HUES6 (cell line): ENCODE data around the gene BMF.

Experiments
- H3K27ac ChIP-seq: 2 replicates; pipeline ENCODE4 v1.7.0; 2013; ENCODE audit warnings: low read depth, mild to moderate bottlenecking, low read length, inconsistent platforms
- H3K27me3 ChIP-seq: 2 replicates; pipeline ENCODE4 v1.6.1; 2013; ENCODE audit warnings: low read length; ENCODE audit not compliant: control insufficient read depth, insufficient read depth
- H3K36me3 ChIP-seq: 2 replicates; pipeline ENCODE4 v1.6.1; 2013; ENCODE audit warnings: low read length; ENCODE audit not compliant: control insufficient read depth, insufficient read depth
- H3K4me1 ChIP-seq: 2 replicates; pipeline ENCODE4 v1.6.1; 2013; ENCODE audit warnings: low read length; ENCODE audit not compliant: control insufficient read depth, insufficient read depth
- H3K4me3 ChIP-seq: 2 replicates; pipeline ENCODE4 v1.5.1; 2013; ENCODE audit warnings: low read depth, low read length
- H3K9ac ChIP-seq: one replicate; pipeline ENCODE4 v1.6.1; 2013; ENCODE audit warnings: mild to moderate bottlenecking, low read length
- H3K9me3 ChIP-seq: 2 replicates; pipeline ENCODE4 v1.6.1; 2013; ENCODE audit warnings: low read depth, low read length; ENCODE audit not compliant: control insufficient read depth, insufficient read depth

The BMF gene

DNA sequence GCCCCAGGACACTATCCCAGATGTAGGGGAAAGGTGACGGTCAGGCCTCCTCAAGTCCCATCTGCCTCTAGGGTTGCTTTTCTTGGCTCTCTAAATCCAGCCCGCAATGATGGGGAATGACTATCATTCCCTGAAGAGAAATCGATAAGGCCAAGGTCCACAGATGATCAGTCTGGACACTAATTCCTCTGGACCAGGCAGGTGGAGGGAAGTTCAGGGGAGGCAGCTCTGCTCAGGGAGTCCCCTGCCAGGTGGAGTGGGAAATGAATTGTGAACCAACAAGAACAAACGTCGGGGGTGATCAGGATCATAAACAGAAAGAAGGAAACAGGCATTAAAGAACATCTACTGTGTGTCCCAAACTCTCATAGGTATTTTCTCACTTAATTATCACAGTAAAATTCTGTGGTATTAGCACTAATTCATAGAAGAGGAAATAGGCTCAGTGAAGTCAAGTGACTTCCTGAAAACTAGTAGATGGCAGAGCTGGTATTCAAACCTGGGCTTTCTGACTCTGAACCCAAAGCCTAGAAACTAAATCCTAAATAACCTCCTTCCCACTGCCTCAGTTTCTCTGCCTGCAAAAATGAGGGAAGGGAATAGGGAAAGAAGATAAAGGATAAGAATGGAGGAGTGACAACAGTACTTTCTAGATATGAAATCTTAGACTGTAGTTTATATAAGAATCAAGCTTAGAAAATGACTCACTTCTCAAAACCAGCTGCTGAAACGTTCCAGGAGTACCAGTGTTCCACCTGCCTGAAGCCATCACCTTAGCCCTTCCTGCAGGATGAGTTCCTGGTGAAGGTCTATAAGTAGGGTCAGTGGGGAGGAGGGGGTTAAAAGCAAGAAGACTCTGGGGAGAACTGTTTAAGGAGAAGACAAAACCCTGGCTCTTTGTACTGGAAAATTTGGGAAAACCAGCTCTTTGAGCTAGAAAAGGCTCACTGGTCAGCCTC, 7.5 kb downstream of the BMF start:
- no peak overlapping the region for H3K27ac ChIP-seq

DNA sequence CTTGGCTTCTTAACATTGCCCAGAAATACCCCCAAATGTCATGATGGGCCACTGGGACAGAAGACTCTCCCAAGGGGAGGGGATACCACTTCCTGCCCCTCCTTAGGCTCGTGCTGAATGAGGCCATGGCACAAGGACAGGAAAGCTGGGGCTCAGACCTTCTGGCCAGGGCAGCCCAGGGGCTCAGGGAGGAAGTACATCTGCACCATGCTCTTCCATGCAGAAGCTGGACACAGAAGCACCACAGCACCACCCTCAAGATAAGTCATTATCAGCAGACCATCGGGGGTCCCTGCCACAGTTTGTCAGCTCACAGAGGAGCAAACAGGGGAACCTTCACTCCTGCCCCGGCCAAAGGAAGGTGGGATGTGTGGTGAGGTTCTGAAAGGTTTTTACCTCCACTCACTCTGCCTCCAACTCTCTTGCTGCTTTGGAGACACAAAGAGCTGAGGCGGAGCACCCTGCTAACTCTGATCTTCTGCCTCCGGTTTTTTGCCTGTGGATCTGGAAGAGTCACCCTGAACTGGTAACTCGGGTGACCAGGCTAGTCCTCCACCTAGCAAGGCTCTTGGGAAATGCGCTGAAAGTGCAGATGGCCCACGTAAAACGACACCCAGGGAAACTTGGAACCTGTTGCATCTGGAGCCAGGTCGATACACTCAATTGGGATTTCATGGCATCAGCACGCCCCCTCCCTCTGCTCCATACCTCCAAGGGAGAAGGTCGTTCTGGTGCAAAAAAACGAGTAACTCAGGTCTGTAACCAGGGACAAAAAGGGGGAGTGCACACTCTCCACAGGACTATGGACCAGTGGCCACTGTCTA, 8.3 kb downstream of the BMF start:
- H3K4me3 ChIP-seq, result no peak overlapping the region

More for the DNA sequence above, 7.5 kb downstream of the BMF start:
- Histone ChIP-seq H3K4me3 (no peak overlapping the region), H3K36me3 (0 out of 2 replicates have a peak, but pooled peaks cover 3% of the 10 kb centered on the region), H3K27me3 (no peaks in the 10 kb centered on the region), H3K9ac (no peak overlapping the region), H3K4me1 (peaks cover 80% of the 10 kb centered on the region), H3K9me3 (no peaks in the 10 kb centered on the region)

DNA sequence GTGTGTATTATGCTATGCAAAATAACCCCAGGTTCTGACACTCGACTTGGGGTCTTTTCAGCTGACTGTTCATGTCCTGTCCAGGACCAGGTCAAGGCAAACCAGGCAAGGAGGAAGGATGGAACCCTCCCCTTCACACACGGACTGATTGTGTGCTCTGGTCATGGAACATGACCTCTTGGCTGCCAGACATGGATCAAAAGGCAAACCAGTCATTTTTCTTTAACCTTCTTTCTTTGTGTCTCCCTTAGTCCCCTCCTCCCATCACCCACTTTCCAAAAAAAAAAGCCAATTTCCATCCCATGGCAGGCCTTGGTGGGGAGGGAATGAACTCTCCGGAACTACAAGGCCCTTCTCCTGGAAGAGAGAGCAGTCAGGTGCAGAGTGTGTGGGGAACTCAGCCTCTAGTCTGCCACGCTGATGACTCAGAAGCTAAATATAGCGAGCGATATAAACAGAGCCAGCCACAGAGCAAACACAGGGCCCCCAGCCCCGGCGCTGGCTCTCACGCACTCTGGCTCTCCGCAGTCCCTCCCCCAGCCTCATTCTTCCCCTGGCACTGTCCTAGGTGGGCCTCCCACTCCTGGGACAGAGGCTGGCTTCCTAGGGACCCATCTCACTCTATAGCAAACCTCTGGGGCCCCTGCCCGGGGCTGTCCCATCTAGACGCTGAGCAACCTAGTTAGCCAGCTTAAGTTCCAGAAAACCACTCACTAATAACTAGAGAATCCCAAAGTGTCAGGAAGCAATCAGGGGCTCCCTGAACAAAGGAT, 10.0 kb downstream of the BMF start:
- Histone ChIP-seq H3K36me3 (0 out of 2 replicates have a peak, but pooled peaks cover 3% of the 10 kb centered on the region), H3K9me3 (no peaks in the 10 kb centered on the region), H3K4me1 (peaks cover 63% of the 10 kb centered on the region), H3K27ac (peak overlapping the region; percentile 79), H3K4me3 (no peak overlapping the region; the same call in 1 of the 2 replicates), H3K27me3 (no peaks in the 10 kb centered on the region), H3K9ac (peak overlapping the region; percentile 25)

More for the DNA sequence above, 8.3 kb downstream of the BMF start:
- H3K36me3 ChIP-seq, result 0 out of 2 replicates have a peak, but pooled peaks cover 3% of the 10 kb centered on the region
- peaks cover 77% of the 10 kb centered on the region for H3K4me1 ChIP-seq
- H3K9ac ChIP-seq, result no peak overlapping the region
- H3K27ac ChIP-seq, result no peak overlapping the region
- no peaks in the 10 kb centered on the region for H3K27me3 ChIP-seq
- no peaks in the 10 kb centered on the region for H3K9me3 ChIP-seq

DNA sequence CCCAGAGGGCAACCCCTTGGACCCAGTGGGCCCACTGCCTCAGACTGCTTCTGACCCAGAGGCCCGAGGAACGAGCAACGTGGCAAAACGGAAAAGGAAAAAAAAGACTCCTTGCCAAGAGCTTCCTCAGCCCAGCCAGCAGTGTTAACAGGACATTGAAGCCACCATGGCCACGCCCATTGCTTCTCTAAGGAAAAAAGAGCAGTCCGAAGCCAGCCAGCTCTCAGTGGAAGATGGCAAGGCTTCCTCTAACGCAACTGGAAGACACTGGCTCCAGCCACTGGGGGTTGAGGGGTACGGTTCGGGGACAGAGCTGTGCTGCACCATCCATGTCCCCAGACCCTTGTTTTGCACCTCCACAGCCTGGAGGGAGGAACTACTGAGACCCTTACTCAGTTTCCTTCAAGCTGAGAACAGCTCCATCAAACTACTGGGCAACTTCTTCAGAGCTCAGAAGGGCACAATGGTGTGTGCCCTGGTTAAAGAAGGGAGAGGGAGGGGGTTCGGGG, 10.7 kb downstream of the BMF start:
- H3K4me3 ChIP-seq, result no peak overlapping the region
- peak overlapping the region; percentile 20; the same call in 1 of the 2 replicates for H3K27ac ChIP-seq
- H3K27me3 ChIP-seq, result no peaks in the 10 kb centered on the region
- peaks cover 63% of the 10 kb centered on the region for H3K4me1 ChIP-seq
- H3K9ac ChIP-seq, result peak overlapping the region; percentile 25
- no peaks in the 10 kb centered on the region for H3K9me3 ChIP-seq
- H3K36me3 ChIP-seq, result 0 out of 2 replicates have a peak, but pooled peaks cover 3% of the 10 kb centered on the region

DNA sequence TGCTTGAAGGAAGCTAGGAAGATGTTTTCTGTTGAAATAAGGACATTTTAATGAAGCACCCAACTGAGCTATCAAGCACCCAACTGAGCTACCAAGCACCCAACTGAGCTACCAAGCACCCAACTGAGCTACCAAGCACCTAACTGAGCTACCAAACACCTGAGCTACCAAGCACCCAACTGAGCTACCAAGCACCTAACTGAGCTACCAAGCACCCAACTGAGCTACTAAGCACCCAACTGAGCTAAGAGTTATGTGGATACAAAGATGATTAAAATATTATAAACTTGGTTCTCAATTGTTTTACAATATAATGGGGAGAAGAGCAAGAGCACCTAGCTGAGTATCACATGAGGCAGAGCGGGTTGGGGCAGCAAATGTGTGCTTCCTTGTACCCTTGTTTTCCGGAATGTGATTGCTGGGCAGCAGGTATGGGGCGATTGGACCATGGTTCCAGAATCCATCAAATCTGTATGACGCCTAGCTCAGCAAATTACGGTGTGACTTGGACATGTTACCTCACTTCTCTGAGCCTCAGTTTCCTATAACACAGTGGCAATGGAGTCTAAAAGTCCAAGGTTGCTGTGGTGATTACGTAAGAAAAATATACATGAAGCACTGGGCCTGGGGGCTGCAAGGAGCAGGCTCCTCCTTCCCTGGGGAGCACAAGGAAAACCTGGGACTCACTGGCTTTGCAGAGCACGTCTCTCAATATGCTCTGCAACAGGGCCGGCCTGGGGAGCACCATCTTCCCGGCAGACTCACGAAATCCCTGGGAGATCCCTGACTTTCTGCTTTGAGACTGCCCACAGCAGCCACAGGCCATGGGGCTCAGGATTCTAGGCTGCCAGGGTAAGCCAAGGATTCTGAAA, 11.3 kb downstream of the BMF start:
- peaks cover 63% of the 10 kb centered on the region for H3K4me1 ChIP-seq
- no peaks in the 10 kb centered on the region for H3K9me3 ChIP-seq
- peak overlapping the region; percentile 20; the same call in 1 of the 2 replicates for H3K27ac ChIP-seq
- H3K27me3 ChIP-seq, result no peaks in the 10 kb centered on the region
- 0 out of 2 replicates have a peak, but pooled peaks cover 3% of the 10 kb centered on the region for H3K36me3 ChIP-seq
- H3K4me3 ChIP-seq, result no peak overlapping the region
- H3K9ac ChIP-seq, result no peak overlapping the region

DNA sequence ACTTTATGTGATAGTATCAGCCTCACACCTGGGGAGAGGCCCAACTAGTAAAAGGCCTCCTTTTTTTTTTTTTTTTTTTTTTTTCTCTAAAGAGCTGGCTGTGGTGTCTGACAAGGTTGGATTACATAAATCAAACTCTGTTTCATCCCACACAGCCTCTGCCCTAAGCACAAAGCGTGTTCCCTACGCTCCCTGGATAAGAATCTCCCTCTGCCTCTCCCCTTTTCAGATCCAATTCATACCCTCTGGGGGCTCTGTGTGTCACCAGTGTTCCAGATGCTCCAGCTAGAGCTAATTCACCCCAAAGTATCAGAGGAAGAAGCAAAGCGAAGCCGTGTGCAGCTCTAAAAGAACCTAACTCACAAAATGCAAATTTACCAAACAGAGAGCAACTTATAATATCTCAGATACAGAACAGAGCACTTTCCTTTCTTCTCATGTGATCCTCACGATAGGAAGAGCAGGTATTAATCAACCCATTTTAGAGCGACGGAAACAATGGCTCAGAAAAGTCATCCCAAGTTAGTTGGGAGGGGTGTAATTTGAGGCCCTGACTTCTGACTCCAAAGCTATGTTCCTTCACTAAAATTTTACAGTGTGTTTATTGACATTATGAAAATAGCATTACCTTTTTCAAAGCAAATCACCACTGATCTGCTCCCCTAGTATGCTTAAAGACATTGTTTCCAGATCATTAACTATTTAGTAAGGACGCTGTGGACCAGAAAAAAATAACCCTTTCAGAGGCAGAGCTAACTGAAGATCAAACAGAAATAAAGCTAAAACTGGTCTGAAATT, 12.4 kb downstream of the BMF start:
- no peaks in the 10 kb centered on the region for H3K9me3 ChIP-seq
- no peak overlapping the region for H3K27ac ChIP-seq
- H3K4me3 ChIP-seq, result no peak overlapping the region
- no peaks in the 10 kb centered on the region for H3K27me3 ChIP-seq
- H3K36me3 ChIP-seq, result 0 out of 2 replicates have a peak, but pooled peaks cover 3% of the 10 kb centered on the region
- H3K9ac ChIP-seq, result no peak overlapping the region
- peaks cover 74% of the 10 kb centered on the region for H3K4me1 ChIP-seq

DNA sequence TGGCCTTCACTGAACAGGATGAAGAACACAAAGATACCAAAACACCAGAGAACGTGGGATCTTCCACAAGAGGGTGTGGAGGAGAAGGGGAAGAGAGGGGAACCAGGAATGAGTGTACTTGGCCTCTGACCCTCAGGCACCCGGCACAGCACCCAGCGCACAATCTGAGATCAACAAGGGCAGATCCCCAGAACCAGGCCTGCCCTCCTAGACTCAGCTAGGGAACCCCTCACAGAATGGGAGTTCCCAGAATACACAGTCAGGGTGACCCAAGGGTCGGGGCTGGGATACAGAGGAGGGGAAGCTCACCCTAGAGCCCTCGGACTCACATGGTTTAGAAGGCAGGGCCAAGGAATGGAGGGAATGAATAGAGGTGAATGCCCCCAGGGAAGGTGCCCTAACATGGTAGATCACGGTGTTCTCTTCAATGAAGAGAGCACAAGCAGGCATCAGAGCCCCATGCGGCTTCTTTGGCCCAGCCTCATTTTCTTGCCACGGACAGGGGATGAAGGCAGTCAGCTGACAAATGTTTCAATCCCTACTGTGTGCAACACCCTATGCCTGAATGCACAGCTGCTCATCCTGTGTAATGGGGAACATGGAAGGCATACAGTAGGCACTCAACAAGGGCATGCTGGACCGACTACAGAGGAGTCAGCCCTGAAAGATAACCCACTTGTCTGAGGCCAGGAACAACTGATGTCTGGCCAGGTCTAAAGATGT, 13.1 kb downstream of the BMF start:
- peaks cover 77% of the 10 kb centered on the region for H3K4me1 ChIP-seq
- no peak overlapping the region for H3K4me3 ChIP-seq
- no peaks in the 10 kb centered on the region for H3K36me3 ChIP-seq
- H3K27ac ChIP-seq, result no peak overlapping the region
- H3K9ac ChIP-seq, result no peak overlapping the region
- H3K9me3 ChIP-seq, result no peaks in the 10 kb centered on the region
- H3K27me3 ChIP-seq, result no peaks in the 10 kb centered on the region

DNA sequence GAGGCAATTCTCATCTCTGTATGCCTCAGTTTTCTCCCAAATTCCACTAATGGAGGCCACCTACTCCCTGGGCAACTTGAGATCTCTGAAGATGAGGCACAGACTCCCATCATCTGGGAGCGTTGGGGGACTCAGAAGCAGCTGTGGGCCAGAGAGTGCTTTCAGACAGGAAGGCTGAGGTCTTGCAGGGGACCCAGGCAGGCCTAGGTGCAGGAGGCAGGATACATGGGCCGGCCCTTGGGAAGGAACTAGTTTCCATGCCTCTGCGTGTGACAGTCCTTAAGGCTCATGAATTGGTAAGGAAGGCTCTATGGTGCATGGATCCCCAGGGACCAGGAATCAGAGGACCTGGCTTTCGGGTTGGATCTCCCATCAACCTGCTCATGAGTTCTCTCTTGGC, 14.5 kb downstream of the BMF start:
- Histone ChIP-seq H3K27me3 (no peaks in the 10 kb centered on the region), H3K9ac (no peak overlapping the region), H3K9me3 (no peaks in the 10 kb centered on the region), H3K4me3 (no peak overlapping the region), H3K27ac (no peak overlapping the region), H3K4me1 (peaks cover 81% of the 10 kb centered on the region), H3K36me3 (no peaks in the 10 kb centered on the region)
